K562 (cell line): ENCODE results near the gene TMEM209. TPM values are rescaled to one million over a fixed set of nuclear protein-coding genes. Genes with fewer than 3 reads are reported as not detected.

Source experiments
- CCNT2 ChIP-seq: IDR thresholded peaks from 2 replicates; pipeline ENCODE4 v1.6.1; 2011; ENCODE audit warnings: borderline replicate concordance, low read depth, mild to moderate bottlenecking, moderate library complexity, mixed read lengths, low read length; ENCODE audit not compliant: insufficient read length; ENCODE audit errors: extremely low read depth
- DIDO1 ChIP-seq: fragments of 450-650 bp; IDR thresholded peaks from 2 replicates; pipeline ENCODE4 v1.6.1; 2016; ENCODE audit warnings: low read depth, missing biosample characterization, missing genetic modification characterization
- MLLT1 ChIP-seq, 2 experiments: fragments of 450-650 bp; IDR thresholded peaks; 2 replicates each; pipeline ENCODE4 v1.6.1; 2016
- MTA1 ChIP-seq: fragments of 450-650 bp; IDR thresholded peaks from 2 replicates; pipeline ENCODE4 v1.6.1; 2017; ENCODE audit warnings: borderline replicate concordance
- MTA2 ChIP-seq: fragments of 450-650 bp; IDR thresholded peaks from 2 replicates; pipeline ENCODE4 v1.6.1; 2016; ENCODE audit warnings: low read depth
- MXI1 ChIP-seq: IDR thresholded peaks from 2 replicates; pipeline ENCODE4 v1.6.1; 2011; ENCODE audit warnings: low read depth, mild to moderate bottlenecking, improper control_type of control experiment, low read length
- PURB ChIP-seq: sonication (generic); formaldehyde crosslinking; IDR thresholded peaks from 2 replicates; pipeline ENCODE4 v1.9.0; 2021; ENCODE audit warnings: low read depth, mild to moderate bottlenecking, missing genetic modification reagents
- TEAD2 ChIP-seq: fragments of 450-650 bp; IDR thresholded peaks from 2 replicates; pipeline ENCODE4 v1.6.1; 2016; ENCODE audit warnings: missing genetic modification characterization, control low read depth, missing compliant biosample characterization
- TRIM28 ChIP-seq: fragments of 450-650 bp; IDR thresholded peaks from 2 replicates; pipeline ENCODE4 v1.6.1; 2017
- ZKSCAN1 ChIP-seq: fragments of 150-350 bp; IDR thresholded peaks from 2 replicates; pipeline ENCODE4 v1.6.1; 2016; ENCODE audit warnings: low read depth, low read length
- ZNF764 ChIP-seq: fragments of 250-450 bp; sonication (Bioruptor Pico); IDR thresholded peaks from 2 replicates; pipeline ENCODE4 v1.4.0; 2020; ENCODE audit warnings: low read depth, mild to moderate bottlenecking, moderate library complexity
- polyA plus RNA-seq, 8 experiments: library from polyadenylated mRNA; depleted of rRNA in 4 of 8; stranded (reverse) in 5 of 8; unstranded in 3 of 8; fragments of >200 nt; fragmentation: Nextera tagmentation in 2 of 8; fragmentation: Illumina TruSeq in 1 of 8; extraction: Ambion mirVana in 2 of 8; extraction: Trizol in 1 of 8; gene quantifications; 2 replicates each; pipeline versions ENCODE4 v1.2.1 to v1.2.3, GENCODE V29; 2011 to 2014; ENCODE audit warnings: inconsistent platforms in 1 of 8, missing spikeins in 1 of 8
- total RNA-seq, 7 experiments: library from RNA; depleted of rRNA in 6 of 7; stranded (reverse); fragments of >200 nt in 6 of 7; fragmentation: Illumina TruSeq in 2 of 7; extraction: Trizol in 2 of 7; gene quantifications; 2 replicates each; pipeline versions ENCODE4 v1.2.1 to v1.2.3, GENCODE V29; 2011 to 2021; ENCODE audit warnings: low replicate concordance in 1 of 7
- TF ChIP-seq, protein P1 (sequence below): fragments of 450-650 bp; IDR thresholded peaks from 2 replicates; pipeline ENCODE4 v1.6.1; 2016; ENCODE audit warnings: low read depth, mild to moderate bottlenecking, moderate library complexity
- TF ChIP-seq, protein P2 (sequence below): sonication (generic); formaldehyde crosslinking; IDR thresholded peaks from 2 replicates; pipeline ENCODE4 v1.8.0; 2022; ENCODE audit warnings: mild to moderate bottlenecking, low read depth, missing genetic modification reagents

The TMEM209 gene
- total and polyA plus RNA-seq, 9 of the 15 experiments (the other 6 are each of a cell fraction or from before 2014, with no cell fraction given), result 36.8 to 116 (median 76.6) TPM

- TF ChIP-seq MLLT1 (IDR thresholded peaks at IDR 0.05) (peak; percentile 91 to 94; a peak in 3 of 4 replicates), TEAD2 (tag) (no peak), ZNF764 (CRISPR knock-in tag) (no peak), MXI1 (peak; percentile 96), CCNT2 (peak; percentile 23), MTA1 (peak; percentile 56; the same call in 1 of the 2 replicates), PURB (CRISPR knock-in tag) (no peak), TRIM28 (peak; percentile 65), DIDO1 (tag) (peak; percentile 55; the same call in 1 of the 2 replicates), MTA2 (no peak; the same call in 1 of the 2 replicates), ZKSCAN1 (0 out of 2 replicates have a peak, but pooled peaks have one; percentile 20)
- TF ChIP-seq, protein P1, sequence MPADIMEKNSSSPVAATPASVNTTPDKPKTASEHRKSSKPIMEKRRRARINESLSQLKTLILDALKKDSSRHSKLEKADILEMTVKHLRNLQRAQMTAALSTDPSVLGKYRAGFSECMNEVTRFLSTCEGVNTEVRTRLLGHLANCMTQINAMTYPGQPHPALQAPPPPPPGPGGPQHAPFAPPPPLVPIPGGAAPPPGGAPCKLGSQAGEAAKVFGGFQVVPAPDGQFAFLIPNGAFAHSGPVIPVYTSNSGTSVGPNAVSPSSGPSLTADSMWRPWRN, result 0 out of 2 replicates have a peak, but pooled peaks have one; percentile 39
- TF ChIP-seq, protein P2, sequence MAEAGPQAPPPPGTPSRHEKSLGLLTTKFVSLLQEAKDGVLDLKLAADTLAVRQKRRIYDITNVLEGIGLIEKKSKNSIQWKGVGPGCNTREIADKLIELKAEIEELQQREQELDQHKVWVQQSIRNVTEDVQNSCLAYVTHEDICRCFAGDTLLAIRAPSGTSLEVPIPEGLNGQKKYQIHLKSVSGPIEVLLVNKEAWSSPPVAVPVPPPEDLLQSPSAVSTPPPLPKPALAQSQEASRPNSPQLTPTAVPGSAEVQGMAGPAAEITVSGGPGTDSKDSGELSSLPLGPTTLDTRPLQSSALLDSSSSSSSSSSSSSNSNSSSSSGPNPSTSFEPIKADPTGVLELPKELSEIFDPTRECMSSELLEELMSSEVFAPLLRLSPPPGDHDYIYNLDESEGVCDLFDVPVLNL (CRISPR knock-in tag), result no peak
- TF ChIP-seq, all 486 proteins: peak for 227
These were observed at the start of gene TMEM209 (continued) for GRCh38 chr7:130205084-130205947.
